ENCODE results near the gene KCNK15. TPM values are rescaled to one million over a fixed set of nuclear protein-coding genes. Genes with fewer than 3 reads are reported as not detected.

KCNK15 gene
- total and polyA plus RNA-seq, 10 of the 15 experiments (the other 5 are each of a cell fraction or from before 2014, with no cell fraction given): not detected

DNA sequence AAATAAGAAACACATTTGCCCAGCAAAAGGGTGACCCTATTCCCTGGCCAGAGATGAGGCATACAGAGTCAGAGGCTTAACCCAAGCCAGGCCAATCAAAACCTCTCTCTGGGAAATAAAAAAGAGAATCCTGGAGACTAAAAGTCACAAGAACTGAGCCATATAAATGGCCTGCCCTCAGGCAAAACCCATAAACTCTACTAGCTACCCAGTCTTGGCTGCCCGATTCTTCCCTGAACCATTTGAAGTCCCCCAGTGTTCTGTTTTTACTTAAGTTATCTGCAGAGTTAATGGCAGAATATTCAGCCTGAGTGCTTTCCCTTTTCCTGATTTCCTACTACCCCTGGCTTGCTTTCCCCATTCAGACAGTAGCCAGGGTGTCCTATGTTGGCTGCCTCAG is 13.9 kb downstream of the KCNK15 start:
- no TSS peak for BruUV-seq (replicated peaks)
- Histone ChIP-seq H3K27me3 (replicated peaks in 1 of 2; ENCODE audit: control insufficient read depth in 2 of 2, insufficient read depth in 2 of 2, low read length in 1 of 2) (no peaks in the 10 kb centered on the region; a peak in 1 of 4 replicates), H3K27ac (ENCODE audit: control insufficient read depth, insufficient read depth) (no peak overlapping the region), H3K4me3 (no peak overlapping the region), H3K4me1 (ENCODE audit: control insufficient read depth, insufficient read depth, low read length) (no peaks in the 10 kb centered on the region), H2AFZ (ENCODE audit: control insufficient read depth, low read depth, low read length) (no peak overlapping the region), H3K36me3 (ENCODE audit: control insufficient read depth in 2 of 2, insufficient read depth in 2 of 2, low read length in 1 of 2) (no peaks in the 10 kb centered on the region), H3K79me2 (ENCODE audit: control insufficient read depth, insufficient read depth, low read length) (no peaks in the 10 kb centered on the region), H3K9ac (ENCODE audit: control insufficient read depth, insufficient read depth, low read length) (no peak overlapping the region), H4K20me1 (ENCODE audit: control insufficient read depth, insufficient read depth) (no peaks in the 10 kb centered on the region), H3K4me2 (ENCODE audit: control insufficient read depth, insufficient read depth) (no peak overlapping the region), H3K9me3 (replicated peaks; ENCODE audit: control insufficient read depth, insufficient read depth, low read length) (no peaks in the 10 kb centered on the region)
- ChIA-PET POLR2A (interaction anchor here (0.6 kb wide), 1 partner anchor 74 kb away, joined by 4 read pairs; no protein-coding TSS in a partner anchor), SMC1A (ENCODE audit: uncharacterized antibody, unreplicated experiment) (no interaction called here), RAD21 (ENCODE audit: unreplicated experiment) (no interaction called here), CTCF (no interaction called here)
- intact Hi-C loops (cut with micrococcal nuclease; ENCODE audit: unreplicated experiment): no loop called here
- ATAC-seq (no peak), FAIRE-seq (no peak), DNase-seq (ENCODE audit: low read depth, low spot score) (no peak)
- 50% methylated on average over 1 of the region's 1 CpG for WGBS (ENCODE audit: insufficient coverage, insufficient replicate concordance, low lambda C conversion rate, missing lambda C conversion rate)
- in situ Hi-C loops (cut with MboI): no loop called here
- TF ChIP-seq POLR2A (IDR thresholded peaks at IDR 0.05; ENCODE audit: low read depth, low read length) (no peak), SUPT20H (IDR thresholded peaks at IDR 0.05; ENCODE audit: borderline replicate concordance, control insufficient read depth, low read depth, low read length) (no peak), BCL3 (IDR thresholded peaks at IDR 0.05; ENCODE audit: borderline replicate concordance, insufficient read depth, low read depth, low read length, poor library complexity, severe bottlenecking) (no peak), CREB1 (IDR thresholded peaks at IDR 0.05; ENCODE audit: low read depth) (no peak), CHD2 (IDR thresholded peaks at IDR 0.05; ENCODE audit: borderline replicate concordance, low read depth, low read length) (no peak), SP1 (IDR thresholded peaks at IDR 0.05; ENCODE audit: low read depth, low read length) (no peak), SMAD1 (IDR thresholded peaks at IDR 0.05; ENCODE audit: low read depth, partially characterized antibody) (no peak), TCF7 (IDR thresholded peaks at IDR 0.05; ENCODE audit: borderline replicate concordance) (no peak), RFX5 (IDR thresholded peaks at IDR 0.05; ENCODE audit: low read depth, low read length) (no peak), NR2C2 (IDR thresholded peaks at IDR 0.05; ENCODE audit: borderline replicate concordance, control insufficient read depth, insufficient read length, low read depth) (no peak), IRF4 (IDR thresholded peaks at IDR 0.05; ENCODE audit: low read depth, low read length) (no peak), STAT3 (IDR thresholded peaks at IDR 0.05; ENCODE audit: low read depth, low read length) (no peak), CBX3 (IDR thresholded peaks at IDR 0.05; ENCODE audit: borderline replicate concordance, low read depth) (no peak), FOXK2 (IDR thresholded peaks at IDR 0.05) (no peak), BHLHE40 (IDR thresholded peaks at IDR 0.05; ENCODE audit: borderline replicate concordance in 1 of 2, low read depth in 2 of 2, low read length in 1 of 2) (no peak)
- TF ChIP-seq, protein P1, sequence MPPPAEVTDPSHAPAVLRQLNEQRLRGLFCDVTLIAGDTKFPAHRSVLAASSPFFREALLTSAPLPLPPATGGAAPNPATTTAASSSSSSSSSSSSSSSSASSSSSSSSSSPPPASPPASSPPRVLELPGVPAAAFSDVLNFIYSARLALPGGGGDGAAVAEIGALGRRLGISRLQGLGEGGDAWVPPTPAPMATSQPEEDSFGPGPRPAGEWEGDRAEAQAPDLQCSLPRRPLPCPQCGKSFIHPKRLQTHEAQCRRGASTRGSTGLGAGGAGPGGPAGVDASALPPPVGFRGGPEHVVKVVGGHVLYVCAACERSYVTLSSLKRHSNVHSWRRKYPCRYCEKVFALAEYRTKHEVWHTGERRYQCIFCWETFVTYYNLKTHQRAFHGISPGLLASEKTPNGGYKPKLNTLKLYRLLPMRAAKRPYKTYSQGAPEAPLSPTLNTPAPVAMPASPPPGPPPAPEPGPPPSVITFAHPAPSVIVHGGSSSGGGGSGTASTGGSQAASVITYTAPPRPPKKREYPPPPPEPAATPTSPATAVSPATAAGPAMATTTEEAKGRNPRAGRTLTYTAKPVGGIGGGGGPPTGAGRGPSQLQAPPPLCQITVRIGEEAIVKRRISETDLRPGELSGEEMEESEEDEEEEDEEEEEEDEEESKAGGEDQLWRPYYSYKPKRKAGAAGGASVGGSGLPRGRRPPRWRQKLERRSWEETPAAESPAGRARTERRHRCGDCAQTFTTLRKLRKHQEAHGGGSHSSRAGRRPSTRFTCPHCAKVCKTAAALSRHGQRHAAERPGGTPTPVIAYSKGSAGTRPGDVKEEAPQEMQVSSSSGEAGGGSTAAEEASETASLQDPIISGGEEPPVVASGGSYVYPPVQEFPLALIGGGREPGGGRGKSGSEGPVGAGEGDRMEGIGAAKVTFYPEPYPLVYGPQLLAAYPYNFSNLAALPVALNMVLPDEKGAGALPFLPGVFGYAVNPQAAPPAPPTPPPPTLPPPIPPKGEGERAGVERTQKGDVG (CRISPR knock-in tag; IDR thresholded peaks at IDR 0.05): no peak
- TF ChIP-seq, protein P2, sequence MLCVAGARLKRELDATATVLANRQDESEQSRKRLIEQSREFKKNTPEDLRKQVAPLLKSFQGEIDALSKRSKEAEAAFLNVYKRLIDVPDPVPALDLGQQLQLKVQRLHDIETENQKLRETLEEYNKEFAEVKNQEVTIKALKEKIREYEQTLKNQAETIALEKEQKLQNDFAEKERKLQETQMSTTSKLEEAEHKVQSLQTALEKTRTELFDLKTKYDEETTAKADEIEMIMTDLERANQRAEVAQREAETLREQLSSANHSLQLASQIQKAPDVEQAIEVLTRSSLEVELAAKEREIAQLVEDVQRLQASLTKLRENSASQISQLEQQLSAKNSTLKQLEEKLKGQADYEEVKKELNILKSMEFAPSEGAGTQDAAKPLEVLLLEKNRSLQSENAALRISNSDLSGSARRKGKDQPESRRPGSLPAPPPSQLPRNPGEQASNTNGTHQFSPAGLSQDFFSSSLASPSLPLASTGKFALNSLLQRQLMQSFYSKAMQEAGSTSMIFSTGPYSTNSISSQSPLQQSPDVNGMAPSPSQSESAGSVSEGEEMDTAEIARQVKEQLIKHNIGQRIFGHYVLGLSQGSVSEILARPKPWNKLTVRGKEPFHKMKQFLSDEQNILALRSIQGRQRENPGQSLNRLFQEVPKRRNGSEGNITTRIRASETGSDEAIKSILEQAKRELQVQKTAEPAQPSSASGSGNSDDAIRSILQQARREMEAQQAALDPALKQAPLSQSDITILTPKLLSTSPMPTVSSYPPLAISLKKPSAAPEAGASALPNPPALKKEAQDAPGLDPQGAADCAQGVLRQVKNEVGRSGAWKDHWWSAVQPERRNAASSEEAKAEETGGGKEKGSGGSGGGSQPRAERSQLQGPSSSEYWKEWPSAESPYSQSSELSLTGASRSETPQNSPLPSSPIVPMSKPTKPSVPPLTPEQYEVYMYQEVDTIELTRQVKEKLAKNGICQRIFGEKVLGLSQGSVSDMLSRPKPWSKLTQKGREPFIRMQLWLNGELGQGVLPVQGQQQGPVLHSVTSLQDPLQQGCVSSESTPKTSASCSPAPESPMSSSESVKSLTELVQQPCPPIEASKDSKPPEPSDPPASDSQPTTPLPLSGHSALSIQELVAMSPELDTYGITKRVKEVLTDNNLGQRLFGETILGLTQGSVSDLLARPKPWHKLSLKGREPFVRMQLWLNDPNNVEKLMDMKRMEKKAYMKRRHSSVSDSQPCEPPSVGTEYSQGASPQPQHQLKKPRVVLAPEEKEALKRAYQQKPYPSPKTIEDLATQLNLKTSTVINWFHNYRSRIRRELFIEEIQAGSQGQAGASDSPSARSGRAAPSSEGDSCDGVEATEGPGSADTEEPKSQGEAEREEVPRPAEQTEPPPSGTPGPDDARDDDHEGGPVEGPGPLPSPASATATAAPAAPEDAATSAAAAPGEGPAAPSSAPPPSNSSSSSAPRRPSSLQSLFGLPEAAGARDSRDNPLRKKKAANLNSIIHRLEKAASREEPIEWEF (IDR thresholded peaks at IDR 0.05; ENCODE audit: insufficient replicate concordance, low read depth, low read length): no peak
